Lung (tissue), 12 donors: ENCODE results near the gene ANGPTL8. TPM values are rescaled to one million over a fixed set of nuclear protein-coding genes. Genes with fewer than 3 reads are reported as not detected.

ENCODE experiments used
- ATAC-seq: fragments of 200-7000 bp; cut with Tn5 transposase; one replicate; pipeline ENCODE4 v1.9.1; 2020; ENCODE audit warnings: moderate number of reproducible peaks; ENCODE audit not compliant: insufficient read depth, low FRiP score
- DNase-seq, 3 donors: peaks; one replicate each; pipeline ENCODE4 v3.0.0-alpha.2; 2013 to 2017
- H3K27ac ChIP-seq, 2 donors: one replicate each; pipeline ENCODE4 v1.5.1; 2013; ENCODE audit warnings: mild to moderate bottlenecking in 2 of 2, moderate library complexity in 2 of 2, control low read depth in 1 of 2, inconsistent platforms in 1 of 2, low read depth in 1 of 2, low read length in 1 of 2
- H3K27me3 ChIP-seq, 3 donors: one replicate each; pipeline ENCODE4 v1.5.1; 2013; ENCODE audit warnings: low read length in 2 of 3; ENCODE audit not compliant: control insufficient read depth in 3 of 3, insufficient read depth in 3 of 3
- H3K36me3 ChIP-seq, 4 donors: one replicate each; pipeline ENCODE4 v1.5.1; 2013; ENCODE audit warnings: low read length in 4 of 4, mild to moderate bottlenecking in 1 of 4, moderate library complexity in 1 of 4; ENCODE audit not compliant: control insufficient read depth in 4 of 4, insufficient read depth in 4 of 4
- H3K4me1 ChIP-seq, 5 donors: one replicate each; pipeline ENCODE4 v1.5.1; 2013; ENCODE audit warnings: low read length in 5 of 5, mild to moderate bottlenecking in 2 of 5, moderate library complexity in 1 of 5; ENCODE audit not compliant: control insufficient read depth in 5 of 5, insufficient read depth in 5 of 5
- H3K4me3 ChIP-seq: one replicate; pipeline ENCODE4 v1.5.1; 2013; ENCODE audit warnings: mild to moderate bottlenecking, control low read depth, moderate library complexity
- H3K9ac ChIP-seq, 2 donors: one replicate each; pipeline ENCODE4 v1.5.1; 2013; ENCODE audit warnings: low read length in 2 of 2, control low read depth in 1 of 2; ENCODE audit not compliant: insufficient read depth in 1 of 2
- H3K9me3 ChIP-seq, 4 donors: one replicate each; pipeline ENCODE4 v1.5.1; 2013; ENCODE audit warnings: low read length in 3 of 4, mild to moderate bottlenecking in 1 of 4, moderate library complexity in 1 of 4; ENCODE audit not compliant: control insufficient read depth in 4 of 4, insufficient read depth in 3 of 4
- CTCF ChIP-seq: IDR thresholded peaks from 2 replicates; pipeline ENCODE4 v1.5.1; 2012; ENCODE audit warnings: mild to moderate bottlenecking; ENCODE audit errors: control extremely low read depth, extremely low read depth
- WGBS, 2 donors: extraction: QIAGEN DNeasy Blood & Tissue Kit; methylation state at CpG; one replicate each; pipeline ENCODE4 v1.1.7; 2013; 5-methylcytosine and 5-hydroxymethylcytosine counted together
- polyA plus RNA-seq, 2 donors: library from polyadenylated mRNA; stranded (reverse); fragments of 200-250 nt; gene quantifications; one replicate each; pipeline ENCODE4 v1.2.1, GENCODE V29; 2013
- total RNA-seq, 2 donors: library from RNA; depleted of rRNA in 1 of 2; stranded (reverse); fragments of >200 nt in 1 of 2; gene quantifications; one replicate each; pipeline ENCODE4 v1.2.1, GENCODE V29; 2014 to 2021
- donor health status: control.
- donor health status: control.
- donor health status: Bipolar disorder and iron deficiency.
- donor health status: healthy.
- donor health status: DM: yes; HTN: yes; CAD: no.

ANGPTL8 gene
- total and polyA plus RNA-seq, 4 donors, result 0.19 to 1.0 TPM; not detected in 2

- Histone ChIP-seq H3K36me3 (peaks cover 0 to 20% (median 11%) of the 10 kb centered on the region in 4 donors), H3K9ac (no peak overlapping the region), H3K27ac (no peak overlapping the region)
Observed at GRCh38 chr19:11199517-11199916, 39.9 kb upstream of the ANGPTL8 start.

GRCh38 chr19:11200015-11200574 is 39.3 kb upstream of the ANGPTL8 start:
- H3K36me3 ChIP-seq, result peaks cover 0 to 20% (median 9%) of the 10 kb centered on the region in 4 donors
- ATAC-seq (no peak), DNase-seq (no peak)
- H3K9ac ChIP-seq, result no peak overlapping the region
- H3K4me1 ChIP-seq, result peaks cover 0 to 16% (median 9%) of the 10 kb centered on the region in 5 donors
- no peak overlapping the region for H3K4me3 ChIP-seq
- H3K9me3 ChIP-seq, result no peaks in the 10 kb centered on the region
- no peak overlapping the region for H3K27ac ChIP-seq
- 93 to 95% methylated on average over 15 of the region's 15 CpGs for WGBS, 2 donors
- H3K27me3 ChIP-seq, result no peaks in the 10 kb centered on the region
- TF ChIP-seq CTCF, result no peak

More at GRCh38 chr19:11199517-11199916, 39.9 kb upstream of the ANGPTL8 start:
- ATAC-seq (no peak), DNase-seq (no peak)
- WGBS, 2 donors, result 71 to 73% methylated on average over 5 of the region's 5 CpGs
- H3K27me3 ChIP-seq, result no peaks in the 10 kb centered on the region
- TF ChIP-seq CTCF, result no peak
- H3K9me3 ChIP-seq, result no peaks in the 10 kb centered on the region
- H3K4me3 ChIP-seq, result no peak overlapping the region
- peaks cover 0 to 20% (median 11%) of the 10 kb centered on the region in 5 donors for H3K4me1 ChIP-seq

- no peak for DNase-seq
- Histone ChIP-seq H3K4me3 (no peak overlapping the region), H3K4me1 (peaks cover 0 to 11% (median 3%) of the 10 kb centered on the region in 5 donors), H3K9ac (no peak overlapping the region), H3K9me3 (no peaks in the 10 kb centered on the region), H3K36me3 (peaks cover 0 to 20% (median 5%) of the 10 kb centered on the region in 4 donors), H3K27me3 (no peaks in the 10 kb centered on the region), H3K27ac (peak overlapping the region in 1 of 2 donors; percentile 6)
- ATAC-seq, result no peak
- 92 to 93% methylated on average over 9 of the region's 9 CpGs for WGBS, 2 donors
- no peak for TF ChIP-seq CTCF
Observed at GRCh38 chr19:11200931-11201330, 38.5 kb upstream of the ANGPTL8 start.

GRCh38 chr19:11201791-11202190 is 37.6 kb upstream of the ANGPTL8 start:
- peaks cover 0 to 22% (median 5%) of the 10 kb centered on the region in 4 donors for H3K36me3 ChIP-seq
- no peak overlapping the region for H3K9ac ChIP-seq

More at GRCh38 chr19:11201791-11202190, 37.6 kb upstream of the ANGPTL8 start:
- 94% methylated on average over 24 of the region's 24 CpGs for WGBS, 2 donors
- H3K27me3 ChIP-seq, result no peaks in the 10 kb centered on the region
- no peak for DNase-seq
- peaks cover 0 to 10% (median 0%) of the 10 kb centered on the region in 5 donors for H3K4me1 ChIP-seq
- peak overlapping the region in 1 of 2 donors; percentile 59 for H3K27ac ChIP-seq
- no peak for ATAC-seq
- H3K4me3 ChIP-seq, result no peak overlapping the region
- H3K9me3 ChIP-seq, result no peaks in the 10 kb centered on the region
- no peak for TF ChIP-seq CTCF
